Effector memory CD8-positive, alpha-beta T cell (primary cell): ENCODE results near the gene LMBR1.
A peak's percentile ranks its signal among the peaks of the same experiment; 100 is the strongest.

Experiments used
- ATAC-seq: fragments of 150-1000 bp; cut with Tn5 transposase; replicated peaks from 2 replicates; pipeline ENCODE4 v1.10.0; 2021; ENCODE audit warnings: mild to moderate bottlenecking, moderate library complexity
- DNase-seq, 3 experiments: peaks; one replicate each; pipeline ENCODE4 v3.0.0; 2021
- H3K27ac Mint-ChIP-seq, 2 donors: one replicate each; pipeline ENCODE4 v1.8.0; 2022; ENCODE audit warnings: mild to moderate bottlenecking in 2 of 2, mixed read lengths in 2 of 2, moderate library complexity in 2 of 2
- H3K27me3 Mint-ChIP-seq, 2 donors: one replicate each; pipeline ENCODE4 v1.8.0; 2022; ENCODE audit warnings: mixed read lengths in 2 of 2
- H3K36me3 Mint-ChIP-seq: one replicate; pipeline ENCODE4 v1.8.0; 2022; ENCODE audit warnings: mild to moderate bottlenecking, moderate library complexity, mixed read lengths; ENCODE audit not compliant: insufficient read depth
- H3K4me1 Mint-ChIP-seq, 2 donors: one replicate each; pipeline ENCODE4 v1.8.0; 2022; ENCODE audit warnings: low read depth in 2 of 2, mixed read lengths in 2 of 2
- H3K4me3 Mint-ChIP-seq, 2 donors: one replicate each; pipeline ENCODE4 v1.8.0; 2022; ENCODE audit warnings: mild to moderate bottlenecking in 2 of 2, mixed read lengths in 2 of 2, moderate library complexity in 2 of 2
- H3K9me3 Mint-ChIP-seq, 2 donors: one replicate each; pipeline ENCODE4 v1.8.0; 2022; ENCODE audit warnings: mixed read lengths in 2 of 2

The LMBR1 gene

GRCh38 chr7:156768698-156769472 lies 124.1 kb downstream of the LMBR1 start:
- DNase-seq (no peak), ATAC-seq (no peak)
- H3K27me3 Mint-ChIP-seq = no peaks in the 10 kb centered on the region
- no peaks in the 10 kb centered on the region for H3K36me3 Mint-ChIP-seq
- no peaks in the 10 kb centered on the region for H3K9me3 Mint-ChIP-seq
- peaks cover 4 to 9% of the 10 kb centered on the region in 2 donors for H3K4me1 Mint-ChIP-seq
- no peak overlapping the region for H3K4me3 Mint-ChIP-seq
- peak overlapping the region in 1 of 2 donors; percentile 22 for H3K27ac Mint-ChIP-seq

GRCh38 chr7:156766666-156767065 lies 126.3 kb downstream of the LMBR1 start:
- no peaks in the 10 kb centered on the region for H3K36me3 Mint-ChIP-seq
- H3K9me3 Mint-ChIP-seq = no peaks in the 10 kb centered on the region
- H3K27ac Mint-ChIP-seq = no peak overlapping the region
- no peak overlapping the region for H3K4me3 Mint-ChIP-seq
- no peak for DNase-seq
- peaks cover 4 to 10% of the 10 kb centered on the region in 2 donors for H3K4me1 Mint-ChIP-seq
- no peaks in the 10 kb centered on the region for H3K27me3 Mint-ChIP-seq
- ATAC-seq = no peak

GRCh38 chr7:156765901-156766656 lies 126.9 kb downstream of the LMBR1 start:
- no peak overlapping the region for H3K4me3 Mint-ChIP-seq
- no peaks in the 10 kb centered on the region for H3K27me3 Mint-ChIP-seq
- no peaks in the 10 kb centered on the region for H3K9me3 Mint-ChIP-seq
- peaks cover 2 to 8% of the 10 kb centered on the region in 2 donors for H3K4me1 Mint-ChIP-seq
- peaks cover under 1% of the 10 kb centered on the region for H3K36me3 Mint-ChIP-seq
- DNase-seq (no peak), ATAC-seq (no peak)
- no peak overlapping the region for H3K27ac Mint-ChIP-seq

- Mint-ChIP-seq H3K9me3 (peaks cover 4 to 8% of the 10 kb centered on the region in 2 donors), H3K27ac (no peak overlapping the region), H3K4me1 (peaks cover 0 to 6% of the 10 kb centered on the region in 2 donors), H3K27me3 (no peaks in the 10 kb centered on the region), H3K36me3 (peaks cover 4% of the 10 kb centered on the region), H3K4me3 (no peak overlapping the region)
- ATAC-seq (no peak), DNase-seq (no peak)
These were observed 128.2 kb downstream of the LMBR1 start for GRCh38 chr7:156764766-156765165.

- Mint-ChIP-seq H3K9me3 (peaks cover 6 to 12% of the 10 kb centered on the region in 2 donors), H3K27ac (no peak overlapping the region), H3K27me3 (no peaks in the 10 kb centered on the region), H3K36me3 (peaks cover 4% of the 10 kb centered on the region), H3K4me1 (peaks cover 0 to 1% of the 10 kb centered on the region in 2 donors), H3K4me3 (no peak overlapping the region)
- no peak for ATAC-seq
- no peak for DNase-seq
These were observed 128.8 kb downstream of the LMBR1 start for GRCh38 chr7:156764016-156764669.

GRCh38 chr7:156759579-156760202 lies 133.3 kb downstream of the LMBR1 start:
- Mint-ChIP-seq H3K4me3 (no peak overlapping the region), H3K36me3 (peaks cover 9% of the 10 kb centered on the region), H3K27ac (no peak overlapping the region), H3K4me1 (peaks cover 1 to 4% of the 10 kb centered on the region in 2 donors), H3K27me3 (no peaks in the 10 kb centered on the region), H3K9me3 (peaks cover 6 to 12% of the 10 kb centered on the region in 2 donors)
- DNase-seq (no peak), ATAC-seq (no peak)

- Mint-ChIP-seq H3K4me1 (peaks cover 1 to 4% of the 10 kb centered on the region in 2 donors), H3K4me3 (no peak overlapping the region), H3K36me3 (peaks cover 9% of the 10 kb centered on the region), H3K27me3 (no peaks in the 10 kb centered on the region), H3K9me3 (peaks cover 6 to 12% of the 10 kb centered on the region in 2 donors), H3K27ac (no peak overlapping the region)
- DNase-seq = no peak
- no peak for ATAC-seq
These were observed 133.8 kb downstream of the LMBR1 start for GRCh38 chr7:156759143-156759542.

- Mint-ChIP-seq H3K4me3 (no peak overlapping the region), H3K36me3 (peaks cover 9% of the 10 kb centered on the region), H3K9me3 (no peaks in the 10 kb centered on the region), H3K27me3 (no peaks in the 10 kb centered on the region), H3K27ac (peak overlapping the region in 1 of 2 donors; percentile 3), H3K4me1 (peaks cover 0 to 4% of the 10 kb centered on the region in 2 donors)
- DNase-seq = no peak
- ATAC-seq = no peak
These were observed 138.8 kb downstream of the LMBR1 start for GRCh38 chr7:156754201-156754600.

- Mint-ChIP-seq H3K4me3 (no peak overlapping the region), H3K9me3 (no peaks in the 10 kb centered on the region), H3K4me1 (peaks cover 0 to 4% of the 10 kb centered on the region in 2 donors), H3K27ac (peak overlapping the region in 1 of 2 donors; percentile 3), H3K27me3 (no peaks in the 10 kb centered on the region), H3K36me3 (peaks cover 9% of the 10 kb centered on the region)
- ATAC-seq (no peak), DNase-seq (no peak)
These were observed 139.4 kb downstream of the LMBR1 start for GRCh38 chr7:156753630-156754029.

GRCh38 chr7:156753229-156753560 lies 139.8 kb downstream of the LMBR1 start:
- H3K36me3 Mint-ChIP-seq = peaks cover 9% of the 10 kb centered on the region
- H3K4me3 Mint-ChIP-seq = no peak overlapping the region
- H3K9me3 Mint-ChIP-seq = no peaks in the 10 kb centered on the region
- DNase-seq (no peak), ATAC-seq (no peak)
- H3K27me3 Mint-ChIP-seq = no peaks in the 10 kb centered on the region
- peaks cover 0 to 4% of the 10 kb centered on the region in 2 donors for H3K4me1 Mint-ChIP-seq
- no peak overlapping the region for H3K27ac Mint-ChIP-seq

- peaks cover 0 to 4% of the 10 kb centered on the region in 2 donors for H3K4me1 Mint-ChIP-seq
- H3K9me3 Mint-ChIP-seq = no peaks in the 10 kb centered on the region
- no peak overlapping the region for H3K27ac Mint-ChIP-seq
- DNase-seq = no peak
- H3K27me3 Mint-ChIP-seq = no peaks in the 10 kb centered on the region
- H3K36me3 Mint-ChIP-seq = peaks cover 9% of the 10 kb centered on the region
- no peak overlapping the region for H3K4me3 Mint-ChIP-seq
- ATAC-seq = no peak
These were observed 140.4 kb downstream of the LMBR1 start for GRCh38 chr7:156752367-156753228.

- H3K4me3 Mint-ChIP-seq = no peak overlapping the region
- no peak for ATAC-seq
- H3K9me3 Mint-ChIP-seq = no peaks in the 10 kb centered on the region
- peaks cover 9% of the 10 kb centered on the region for H3K36me3 Mint-ChIP-seq
- no peaks in the 10 kb centered on the region for H3K27me3 Mint-ChIP-seq
- DNase-seq = no peak
- H3K27ac Mint-ChIP-seq = no peak overlapping the region
- H3K4me1 Mint-ChIP-seq = peaks cover 0 to 4% of the 10 kb centered on the region in 2 donors
These were observed 141.7 kb downstream of the LMBR1 start for GRCh38 chr7:156751319-156751718.
